ENCODE results near the gene ARHGAP20. TPM values are rescaled to one million over a fixed set of nuclear protein-coding genes. Genes with fewer than 3 reads are reported as not detected.
A peak's percentile ranks its signal among the peaks of the same experiment; 100 is the strongest.

The ARHGAP20 gene
- total and polyA plus RNA-seq, 8 donors: 0.80 to 33.9 (median 4.2) TPM; not detected in 1

DNA sequence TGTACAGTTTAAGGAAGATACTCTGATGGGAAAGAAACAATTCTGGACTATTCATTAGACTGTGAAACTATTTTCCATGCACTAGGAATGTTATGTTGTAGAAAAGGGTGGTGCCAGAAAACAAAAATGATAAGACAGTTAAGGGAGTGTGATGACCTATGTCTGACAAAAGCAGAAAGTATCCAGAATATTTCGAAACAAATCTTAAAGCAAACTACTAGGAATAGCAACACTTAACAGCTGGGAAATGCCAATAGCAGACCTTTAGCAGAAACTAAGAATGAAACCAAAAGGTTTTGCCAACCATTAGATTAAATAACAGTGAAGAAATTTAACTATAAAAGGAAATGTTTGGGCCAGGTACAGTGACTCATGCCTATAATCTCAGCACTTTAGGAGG is 3.3 kb upstream of the ARHGAP20 start:
- 25 to 65% (median 41%) methylated on average over 1 of the region's 1 CpG for WGBS, 5 donors
- TF ChIP-seq POLR2A (IDR thresholded peaks at IDR 0.05): no peak
- peak in 1 of 3 donors; percentile 10 for TF ChIP-seq POLR2AphosphoS5 (IDR thresholded peaks at IDR 0.05)
- intact Hi-C loops (cut with DNase I; ENCODE audit: low total_unique reads): no loop called here
- Histone ChIP-seq H3K9me3 (no peaks in the 10 kb centered on the region), H3K4me3 (no peak overlapping the region), H3K36me3 (no peaks in the 10 kb centered on the region), H3K27ac (peak overlapping the region in 2 of 5 donors; percentile 32 to 43), H3K4me1 (peaks cover 0 to 45% (median 32%) of the 10 kb centered on the region in 4 donors), H3K27me3 (peaks cover 0 to 24% (median 0%) of the 10 kb centered on the region in 3 donors)
- peak in 1 of 2 donors; percentile 28 for DNase-seq

DNA sequence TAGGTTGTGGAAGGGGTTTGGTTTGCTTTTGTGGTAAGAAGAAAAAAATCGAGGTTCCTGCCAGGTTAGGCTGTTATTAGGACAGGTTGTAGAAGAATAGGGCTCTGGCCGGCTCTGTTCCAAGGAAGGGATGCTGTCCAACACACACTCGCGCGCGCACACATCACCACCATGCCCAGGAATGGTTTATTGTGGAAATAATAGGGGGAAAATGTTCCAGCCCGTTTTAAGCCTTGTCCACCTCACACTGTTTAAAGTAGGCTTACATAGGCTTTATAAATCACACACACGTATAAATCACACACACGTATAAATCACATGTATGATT is 1.2 kb upstream of the ARHGAP20 start:
- TF ChIP-seq, protein P1, sequence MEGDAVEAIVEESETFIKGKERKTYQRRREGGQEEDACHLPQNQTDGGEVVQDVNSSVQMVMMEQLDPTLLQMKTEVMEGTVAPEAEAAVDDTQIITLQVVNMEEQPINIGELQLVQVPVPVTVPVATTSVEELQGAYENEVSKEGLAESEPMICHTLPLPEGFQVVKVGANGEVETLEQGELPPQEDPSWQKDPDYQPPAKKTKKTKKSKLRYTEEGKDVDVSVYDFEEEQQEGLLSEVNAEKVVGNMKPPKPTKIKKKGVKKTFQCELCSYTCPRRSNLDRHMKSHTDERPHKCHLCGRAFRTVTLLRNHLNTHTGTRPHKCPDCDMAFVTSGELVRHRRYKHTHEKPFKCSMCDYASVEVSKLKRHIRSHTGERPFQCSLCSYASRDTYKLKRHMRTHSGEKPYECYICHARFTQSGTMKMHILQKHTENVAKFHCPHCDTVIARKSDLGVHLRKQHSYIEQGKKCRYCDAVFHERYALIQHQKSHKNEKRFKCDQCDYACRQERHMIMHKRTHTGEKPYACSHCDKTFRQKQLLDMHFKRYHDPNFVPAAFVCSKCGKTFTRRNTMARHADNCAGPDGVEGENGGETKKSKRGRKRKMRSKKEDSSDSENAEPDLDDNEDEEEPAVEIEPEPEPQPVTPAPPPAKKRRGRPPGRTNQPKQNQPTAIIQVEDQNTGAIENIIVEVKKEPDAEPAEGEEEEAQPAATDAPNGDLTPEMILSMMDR (IDR thresholded peaks at IDR 0.05): no peak
- no peak for TF ChIP-seq POLR2AphosphoS5 (IDR thresholded peaks at IDR 0.05)
- TF ChIP-seq EP300 (IDR thresholded peaks at IDR 0.05): no peak
- Histone ChIP-seq H3K27ac (peak overlapping the region in 4 of 5 donors; percentile 2 to 89 (median 74)), H3K4me1 (peaks cover 0 to 47% (median 36%) of the 10 kb centered on the region in 4 donors), H3K4me3 (peak overlapping the region; percentile 73 to 82 (median 78)), H3K9me3 (no peaks in the 10 kb centered on the region), H3K36me3 (no peaks in the 10 kb centered on the region), H3K27me3 (peaks cover 0 to 24% (median 0%) of the 10 kb centered on the region in 3 donors)
- no peak for DNase-seq
- WGBS, 5 donors: 11 to 31% (median 15%) methylated on average over 9 of the region's 9 CpGs
- intact Hi-C loops (cut with DNase I; ENCODE audit: low total_unique reads): no loop called here

DNA sequence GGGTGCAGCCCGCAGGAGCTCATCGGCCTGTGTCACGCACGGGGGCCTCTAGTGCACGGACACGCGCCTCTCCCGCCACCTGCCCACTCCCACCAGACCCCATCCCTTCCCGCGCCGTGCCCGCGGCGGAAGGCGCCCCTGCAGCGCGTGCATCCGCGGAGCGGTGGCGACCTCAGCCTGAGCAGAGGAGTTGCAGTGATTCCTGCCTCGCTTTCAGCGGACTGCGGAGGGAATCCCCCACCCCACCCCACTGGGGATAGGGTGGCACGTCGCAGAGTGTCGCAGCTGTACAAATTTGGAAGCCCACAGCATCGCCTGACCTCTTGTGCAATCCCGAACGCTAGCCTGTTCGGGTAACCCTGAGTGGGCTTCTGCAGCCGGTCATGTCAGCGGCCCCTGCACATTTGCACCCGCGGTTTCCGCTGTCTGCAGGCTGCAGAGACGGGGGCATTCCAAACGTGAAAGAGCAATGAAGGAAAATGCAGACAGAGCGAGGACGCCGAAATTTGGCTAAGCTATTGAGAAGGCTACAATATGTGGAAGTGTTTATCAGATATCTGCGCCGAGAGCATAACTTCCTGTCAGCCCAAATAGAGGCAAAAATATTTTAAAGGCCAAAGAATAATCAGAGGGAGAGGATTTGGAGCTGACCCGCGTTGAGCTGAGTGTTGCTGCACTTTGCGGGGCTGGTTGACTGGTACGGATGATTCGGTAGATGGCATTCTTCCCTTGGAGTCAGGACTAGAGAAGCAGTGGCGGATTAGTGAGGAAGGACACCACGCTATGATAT is 617 bp upstream of the ARHGAP20 start:
- Histone ChIP-seq H3K4me3 (peak overlapping the region; percentile 73 to 82 (median 78)), H3K27ac (peak overlapping the region; percentile 2 to 89 (median 59)), H3K9me3 (no peaks in the 10 kb centered on the region), H3K27me3 (peaks cover 0 to 24% (median 0%) of the 10 kb centered on the region in 3 donors), H3K4me1 (peaks cover 0 to 47% (median 36%) of the 10 kb centered on the region in 4 donors), H3K36me3 (no peaks in the 10 kb centered on the region)
- intact Hi-C loops (cut with DNase I; ENCODE audit: low total_unique reads): no loop called here
- WGBS, 5 donors: 0 to 2% (median 1%) methylated on average over 23 to 50 of the region's 50 CpGs
- peak in 1 of 2 donors; percentile 73 for DNase-seq
- TF ChIP-seq EP300 (IDR thresholded peaks at IDR 0.05) (no peak), POLR2AphosphoS5 (IDR thresholded peaks at IDR 0.05) (no peak), POLR2A (IDR thresholded peaks at IDR 0.05) (no peak)
- TF ChIP-seq, protein P1 (IDR thresholded peaks at IDR 0.05): no peak

GRCh38 chr11:110711448-110711775 is 825 bp downstream of the ARHGAP20 start:
- TF ChIP-seq, protein P1 (IDR thresholded peaks at IDR 0.05): no peak
- TF ChIP-seq EP300 (IDR thresholded peaks at IDR 0.05) (no peak), POLR2AphosphoS5 (IDR thresholded peaks at IDR 0.05) (no peak), POLR2A (IDR thresholded peaks at IDR 0.05) (no peak)
- Histone ChIP-seq H3K27ac (peak overlapping the region; percentile 61 to 89 (median 79)), H3K27me3 (peaks cover 0 to 24% (median 0%) of the 10 kb centered on the region in 3 donors), H3K9me3 (no peaks in the 10 kb centered on the region), H3K4me1 (peaks cover 0 to 47% (median 36%) of the 10 kb centered on the region in 4 donors), H3K4me3 (peak overlapping the region; percentile 73 to 82 (median 78)), H3K36me3 (no peaks in the 10 kb centered on the region)
- DNase-seq: no peak
- WGBS, 5 donors: 0 to 2% (median 1%) methylated on average over 2 to 24 of the region's 24 CpGs
- intact Hi-C loops (cut with DNase I; ENCODE audit: low total_unique reads): no loop called here

All from stomach (tissue), 9 donors.